GM10266 (cell line): ENCODE data around the gene NOG.

Experiments used
- DNase-seq: peaks from one replicate; pipeline ENCODE4 v3.0.0; 2012; ENCODE audit errors: extremely low spot score
- CTCF ChIP-seq: IDR thresholded peaks from 2 replicates; pipeline ENCODE4 v1.5.1; 2012; ENCODE audit warnings: mild to moderate bottlenecking, low read depth; ENCODE audit not compliant: control insufficient read depth, insufficient read depth; ENCODE audit errors: missing control alignments

NOG gene

GRCh38 chr17:56570199-56570598 is 23.3 kb upstream of the NOG start:
- no peak for DNase-seq
- no peak for TF ChIP-seq CTCF

- no peak for TF ChIP-seq CTCF
- DNase-seq, result no peak
Observed at GRCh38 chr17:56571456-56571855, 22.0 kb upstream of the NOG start.

GRCh38 chr17:56577190-56577842 is 16.2 kb upstream of the NOG start:
- no peak for DNase-seq
- TF ChIP-seq CTCF, result no peak

- TF ChIP-seq CTCF, result no peak
- no peak for DNase-seq
Observed at GRCh38 chr17:56577843-56578204, 15.7 kb upstream of the NOG start.

- TF ChIP-seq CTCF, result no peak
- DNase-seq, result no peak
Observed at GRCh38 chr17:56581635-56582627, 11.6 kb upstream of the NOG start.

- TF ChIP-seq CTCF, result no peak
- no peak for DNase-seq
Observed at GRCh38 chr17:56583772-56584171, 9.7 kb upstream of the NOG start.

- no peak for DNase-seq
- TF ChIP-seq CTCF, result no peak
Observed at GRCh38 chr17:56587298-56587697, 6.2 kb upstream of the NOG start.
